ENCODE data around the gene ERVH48-1. TPM values are rescaled to one million over a fixed set of nuclear protein-coding genes. Genes with fewer than 3 reads are reported as not detected.
"Not testable (repeated sequence)": the region's sequence is repeated elsewhere in the genome, so short reads cannot be mapped to it uniquely, and the experiment has no call there.

The ERVH48-1 gene
- total RNA-seq, 1 donor from 2014 or later: not detected

DNA sequence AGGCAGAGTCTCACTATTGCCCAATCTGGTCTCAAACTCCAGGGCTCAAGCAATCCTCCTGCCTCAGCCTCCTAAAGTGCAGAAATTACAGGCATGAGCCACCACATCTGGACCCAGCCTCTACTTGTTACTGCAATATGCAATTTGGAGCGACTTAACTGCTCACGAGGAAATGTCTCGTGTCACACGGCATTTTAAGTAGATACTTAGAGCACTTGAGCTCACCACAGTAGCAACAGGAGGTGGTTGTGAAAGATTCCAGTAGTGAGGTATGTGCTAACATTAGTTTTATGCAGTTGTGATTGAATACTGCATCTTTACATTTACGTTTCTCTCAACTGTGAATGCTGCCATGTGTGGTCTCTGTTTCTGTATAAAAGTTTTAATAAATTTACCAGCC, 38.1 kb downstream of the ERVH48-1 start:
- peak; percentile 10 for DNase-seq
- intact Hi-C loops (cut with DNase I): no loop called here
- no peaks in the 10 kb centered on the region for H3K27me3 ChIP-seq (ENCODE audit: low read depth)
- H3K4me1 ChIP-seq: peaks cover 4% of the 10 kb centered on the region
- H3K27ac ChIP-seq: no peak overlapping the region
- H3K36me3 ChIP-seq: no peaks in the 10 kb centered on the region
- no peak overlapping the region for H3K4me3 ChIP-seq
- peak; percentile 80 to 82 for ATAC-seq
- TF ChIP-seq, protein P1, sequence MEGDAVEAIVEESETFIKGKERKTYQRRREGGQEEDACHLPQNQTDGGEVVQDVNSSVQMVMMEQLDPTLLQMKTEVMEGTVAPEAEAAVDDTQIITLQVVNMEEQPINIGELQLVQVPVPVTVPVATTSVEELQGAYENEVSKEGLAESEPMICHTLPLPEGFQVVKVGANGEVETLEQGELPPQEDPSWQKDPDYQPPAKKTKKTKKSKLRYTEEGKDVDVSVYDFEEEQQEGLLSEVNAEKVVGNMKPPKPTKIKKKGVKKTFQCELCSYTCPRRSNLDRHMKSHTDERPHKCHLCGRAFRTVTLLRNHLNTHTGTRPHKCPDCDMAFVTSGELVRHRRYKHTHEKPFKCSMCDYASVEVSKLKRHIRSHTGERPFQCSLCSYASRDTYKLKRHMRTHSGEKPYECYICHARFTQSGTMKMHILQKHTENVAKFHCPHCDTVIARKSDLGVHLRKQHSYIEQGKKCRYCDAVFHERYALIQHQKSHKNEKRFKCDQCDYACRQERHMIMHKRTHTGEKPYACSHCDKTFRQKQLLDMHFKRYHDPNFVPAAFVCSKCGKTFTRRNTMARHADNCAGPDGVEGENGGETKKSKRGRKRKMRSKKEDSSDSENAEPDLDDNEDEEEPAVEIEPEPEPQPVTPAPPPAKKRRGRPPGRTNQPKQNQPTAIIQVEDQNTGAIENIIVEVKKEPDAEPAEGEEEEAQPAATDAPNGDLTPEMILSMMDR (IDR thresholded peaks at IDR 0.05): no peak
- no peaks in the 10 kb centered on the region for H3K9me3 ChIP-seq

DNA sequence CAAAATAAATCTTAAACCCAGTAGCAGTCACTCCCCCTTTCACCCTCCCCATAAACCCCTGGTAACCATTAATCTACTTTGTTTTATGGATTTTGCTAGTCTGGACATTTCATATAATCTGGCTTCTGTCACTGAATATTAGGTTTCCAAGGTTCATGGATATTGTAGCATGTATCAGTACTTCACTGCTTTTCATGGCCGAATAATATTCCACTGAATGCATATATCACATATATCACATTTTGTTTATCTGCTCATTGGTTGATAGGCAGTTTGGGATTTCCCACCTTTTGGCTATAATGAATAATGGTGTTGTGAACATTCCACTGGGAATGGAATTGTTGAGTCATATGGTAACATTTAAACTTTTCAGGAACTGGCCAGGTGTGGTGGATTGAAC, 41.5 kb downstream of the ERVH48-1 start:
- H3K4me3 ChIP-seq: no peak overlapping the region
- intact Hi-C loops (cut with DNase I): no loop called here
- TF ChIP-seq, protein P1 (IDR thresholded peaks at IDR 0.05): no peak
- no peaks in the 10 kb centered on the region for H3K9me3 ChIP-seq
- H3K27ac ChIP-seq: no peak overlapping the region
- no peaks in the 10 kb centered on the region for H3K36me3 ChIP-seq
- ATAC-seq: no peak
- peaks cover 7% of the 10 kb centered on the region for H3K4me1 ChIP-seq
- no peak for DNase-seq
- H3K27me3 ChIP-seq (ENCODE audit: low read depth): no peaks in the 10 kb centered on the region

DNA sequence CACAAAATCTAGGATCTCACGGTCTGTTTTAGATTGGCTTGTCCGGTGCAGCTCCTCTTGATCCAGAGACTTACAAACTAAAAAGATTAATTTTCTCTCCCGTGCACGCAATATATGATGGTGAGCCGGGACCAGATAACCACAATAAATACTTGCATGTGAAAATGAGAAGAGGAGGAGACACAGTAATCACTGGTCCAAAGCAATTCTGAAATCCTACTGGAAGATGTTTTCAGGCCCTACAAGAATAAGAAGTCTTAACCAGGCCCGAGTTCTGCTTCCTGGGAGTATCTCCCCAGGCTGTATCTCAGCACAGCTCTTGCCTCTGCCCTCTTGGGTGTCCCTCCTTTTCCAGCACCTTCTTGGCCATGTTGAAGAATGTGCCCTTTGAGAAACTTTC, 45.1 kb downstream of the ERVH48-1 start:
- Histone ChIP-seq H3K9me3 (no peaks in the 10 kb centered on the region), H3K36me3 (peaks cover 13% of the 10 kb centered on the region), H3K27ac (no peak overlapping the region), H3K4me3 (peak overlapping the region; percentile 100), H3K4me1 (peaks cover 20% of the 10 kb centered on the region), H3K27me3 (ENCODE audit: low read depth) (no peaks in the 10 kb centered on the region)
- TF ChIP-seq, protein P1 (IDR thresholded peaks at IDR 0.05): no peak
- DNase-seq (no peak), ATAC-seq (no peak)
- intact Hi-C loops (cut with DNase I): no loop called here

DNA sequence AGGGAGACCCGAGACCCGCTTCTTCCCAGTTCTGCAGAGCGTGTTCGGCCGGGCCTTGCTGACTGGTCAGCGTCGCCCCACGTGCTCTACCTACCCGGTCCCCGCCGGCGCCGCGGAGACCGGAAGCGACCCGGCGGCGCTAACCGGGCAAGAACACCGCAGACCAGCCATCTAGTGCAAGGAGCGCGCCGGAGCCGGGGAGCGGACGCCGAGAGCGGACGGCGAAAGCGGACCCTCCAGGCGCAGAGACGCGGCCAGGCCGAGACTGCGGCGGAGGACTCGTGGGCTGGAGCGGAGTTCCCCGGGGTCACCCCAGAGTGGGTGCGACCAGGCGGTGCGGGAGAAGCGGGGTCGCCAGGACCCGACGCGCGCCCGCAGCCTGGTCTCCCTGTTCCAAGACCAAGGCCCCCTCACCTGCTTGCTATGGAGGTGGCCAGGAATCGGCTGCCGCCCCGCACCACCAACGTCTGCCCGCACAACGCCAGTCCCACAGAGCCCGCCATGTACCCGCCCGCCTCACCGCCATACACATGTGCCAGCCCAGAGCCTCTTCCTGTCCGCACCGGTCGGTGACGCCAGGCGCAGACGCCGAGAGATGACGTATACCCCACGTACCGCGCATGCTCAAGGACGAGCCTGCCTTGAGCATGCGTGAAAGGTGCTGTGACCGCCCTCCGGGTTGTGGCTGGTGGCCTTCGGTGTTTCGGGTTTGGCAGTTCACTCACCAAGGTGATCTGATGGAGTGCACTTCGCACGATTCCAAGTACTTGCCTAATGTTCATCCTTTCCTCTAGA, 46.2 kb downstream of the ERVH48-1 start, which contains the start of gene WDR4:
Gene WDR4, minus strand, starts transcription at position 547 of the 795 bp plus-strand sequence. Its CDS starts 44 bp downstream, at position 503.
- Histone ChIP-seq H3K27ac (peak within 1 kb of the TSS; percentile 94), H3K9me3 (no peaks in the 10 kb centered on the region), H3K4me1 (peaks cover 20% of the 10 kb centered on the region), H3K27me3 (ENCODE audit: low read depth) (no peaks in the 10 kb centered on the region), H3K4me3 (peak within 1 kb of the TSS; percentile 100), H3K36me3 (peaks cover 25% of the 10 kb centered on the region)
- DNase-seq: peak; percentile 97
- TF ChIP-seq, protein P1 (IDR thresholded peaks at IDR 0.05): no peak
- intact Hi-C loops (cut with DNase I): no loop called here
- peak; percentile 99 to 100 for ATAC-seq

DNA sequence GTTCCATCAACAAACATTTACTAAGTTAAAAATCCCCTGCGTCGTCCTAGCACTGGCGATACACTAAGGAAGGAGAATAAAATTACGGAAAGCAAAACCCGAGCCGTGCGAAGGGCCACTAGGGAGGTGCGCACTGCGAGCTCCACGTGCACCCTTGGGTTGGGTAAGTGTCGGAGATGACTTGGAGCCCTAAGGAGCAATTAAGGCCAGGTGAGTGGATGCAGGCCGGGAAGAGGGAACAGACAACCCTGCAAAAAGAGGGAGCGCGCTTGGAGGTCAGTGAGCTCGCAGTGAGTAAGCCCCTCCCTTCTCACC, 46.8 kb downstream of the ERVH48-1 start:
- Histone ChIP-seq H3K4me1 (peaks cover 20% of the 10 kb centered on the region), H3K27me3 (ENCODE audit: low read depth) (no peaks in the 10 kb centered on the region), H3K9me3 (no peaks in the 10 kb centered on the region), H3K27ac (peak overlapping the region; percentile 94), H3K36me3 (peaks cover 30% of the 10 kb centered on the region), H3K4me3 (peak overlapping the region; percentile 100)
- DNase-seq: no peak
- ATAC-seq: peak; percentile 45 to 49
- intact Hi-C loops (cut with DNase I): no loop called here
- TF ChIP-seq, protein P1 (IDR thresholded peaks at IDR 0.05): no peak

DNA sequence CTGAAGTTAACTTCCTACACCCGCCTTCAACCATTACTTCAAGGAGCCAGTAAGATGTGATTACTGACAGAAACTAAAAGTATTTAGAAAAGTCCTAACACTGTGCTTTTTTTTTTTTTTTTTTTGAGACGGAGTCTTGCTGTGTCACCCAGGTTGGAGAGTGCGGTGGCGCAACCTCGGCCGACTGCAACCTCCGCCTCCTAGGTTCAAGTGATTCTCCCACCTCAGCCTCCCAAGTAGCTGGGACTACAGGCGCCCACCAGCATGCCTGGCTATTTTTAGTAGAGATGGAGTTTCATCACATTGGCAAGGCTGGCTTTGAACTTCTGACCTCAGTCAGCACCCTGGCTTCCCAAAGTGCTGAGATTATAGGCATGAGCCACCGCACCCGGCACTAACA, 49.6 kb downstream of the ERVH48-1 start:
- ATAC-seq; DNase-seq; H3K27ac ChIP-seq; H3K9me3 ChIP-seq; intact Hi-C loops (cut with DNase I); H3K4me3 ChIP-seq; H3K27me3 ChIP-seq (ENCODE audit: low read depth): not testable (repeated sequence)
- Histone ChIP-seq H3K4me1 (peaks cover 20% of the 10 kb centered on the region), H3K36me3 (peaks cover 59% of the 10 kb centered on the region)

Measured in lower lobe of right lung (tissue), 2 donors.